Mesendoderm (in vitro differentiated cells): ENCODE measurements around the gene ADARB2.
"Not testable (repeated sequence)": the region's sequence is repeated elsewhere in the genome, so short reads cannot be mapped to it uniquely, and the experiment has no call there.

Source experiments
- DNase-seq: peaks from one replicate; pipeline ENCODE4 v3.0.0; 2013
- H2AK5ac ChIP-seq: 2 replicates; pipeline ENCODE4 v1.6.1; 2013; ENCODE audit warnings: low read length, inconsistent platforms
- H2BK120ac ChIP-seq: 2 replicates; pipeline ENCODE4 v1.6.1; 2013; ENCODE audit warnings: low read depth, mild to moderate bottlenecking, low read length, moderate library complexity, mixed read lengths
- H2BK15ac ChIP-seq: replicated peaks from 2 replicates; pipeline ENCODE4 v1.6.1; 2013; ENCODE audit warnings: low read depth, mild to moderate bottlenecking, moderate library complexity
- H2BK5ac ChIP-seq: 2 replicates; pipeline ENCODE4 v1.6.1; 2013; ENCODE audit warnings: low read length, inconsistent platforms
- H3K18ac ChIP-seq: 2 replicates; pipeline ENCODE4 v1.6.1; 2013; ENCODE audit warnings: mild to moderate bottlenecking, low read length, mixed read lengths
- H3K23ac ChIP-seq: one replicate; pipeline ENCODE4 v1.6.1; 2013; ENCODE audit warnings: low read length
- H3K27ac ChIP-seq: 2 replicates; pipeline ENCODE4 v1.5.1; 2013; ENCODE audit warnings: low read depth, mild to moderate bottlenecking, inconsistent platforms, low read length, moderate library complexity
- H3K27me3 ChIP-seq: 2 replicates; pipeline ENCODE4 v1.6.1; 2013; ENCODE audit warnings: low read length, control low read depth, mild to moderate bottlenecking, inconsistent platforms; ENCODE audit not compliant: insufficient read depth, poor library complexity
- H3K36me3 ChIP-seq: 2 replicates; pipeline ENCODE4 v1.6.1; 2013; ENCODE audit warnings: low read length, inconsistent platforms; ENCODE audit not compliant: control insufficient read depth, insufficient read depth
- H3K4ac ChIP-seq: one replicate; pipeline ENCODE4 v1.6.1; 2013; ENCODE audit warnings: low read depth, mild to moderate bottlenecking, low read length, moderate library complexity
- H3K4me1 ChIP-seq: 2 replicates; pipeline ENCODE4 v1.6.1; 2013; ENCODE audit warnings: low read depth, low read length, inconsistent platforms; ENCODE audit not compliant: control insufficient read depth
- H3K4me2 ChIP-seq: 2 replicates; pipeline ENCODE4 v1.6.1; 2013; ENCODE audit warnings: low read length
- H3K4me3 ChIP-seq: 2 replicates; pipeline ENCODE4 v1.5.1; 2013; ENCODE audit warnings: mild to moderate bottlenecking, low read length
- H3K56ac ChIP-seq: one replicate; pipeline ENCODE4 v1.6.1; 2013; ENCODE audit warnings: low read length
- H3K79me1 ChIP-seq: 2 replicates; pipeline ENCODE4 v1.6.1; 2013; ENCODE audit warnings: low read length, inconsistent platforms
- H3K79me2 ChIP-seq: 2 replicates; pipeline ENCODE4 v1.6.1; 2013; ENCODE audit warnings: mild to moderate bottlenecking, low read length; ENCODE audit not compliant: control insufficient read depth, insufficient read depth
- H3K9ac ChIP-seq: 2 replicates; pipeline ENCODE4 v1.6.1; 2013; ENCODE audit warnings: low read length, inconsistent platforms
- H4K5ac ChIP-seq: one replicate; pipeline ENCODE4 v1.6.1; 2013; ENCODE audit warnings: low read length
- H4K8ac ChIP-seq: one replicate; pipeline ENCODE4 v1.6.1; 2013; ENCODE audit warnings: low read depth, mild to moderate bottlenecking, control low read depth, low read length, moderate library complexity
- WGBS: extraction: QIAGEN DNeasy Blood & Tissue Kit; methylation state at CpG from one replicate; pipeline ENCODE4 v1.1.7; 2013; ENCODE audit warnings: low lambda C conversion rate, missing lambda C conversion rate; ENCODE audit not compliant: insufficient coverage; ENCODE audit errors: extremely low coverage; 5-methylcytosine and 5-hydroxymethylcytosine counted together

Gene ADARB2

DNA sequence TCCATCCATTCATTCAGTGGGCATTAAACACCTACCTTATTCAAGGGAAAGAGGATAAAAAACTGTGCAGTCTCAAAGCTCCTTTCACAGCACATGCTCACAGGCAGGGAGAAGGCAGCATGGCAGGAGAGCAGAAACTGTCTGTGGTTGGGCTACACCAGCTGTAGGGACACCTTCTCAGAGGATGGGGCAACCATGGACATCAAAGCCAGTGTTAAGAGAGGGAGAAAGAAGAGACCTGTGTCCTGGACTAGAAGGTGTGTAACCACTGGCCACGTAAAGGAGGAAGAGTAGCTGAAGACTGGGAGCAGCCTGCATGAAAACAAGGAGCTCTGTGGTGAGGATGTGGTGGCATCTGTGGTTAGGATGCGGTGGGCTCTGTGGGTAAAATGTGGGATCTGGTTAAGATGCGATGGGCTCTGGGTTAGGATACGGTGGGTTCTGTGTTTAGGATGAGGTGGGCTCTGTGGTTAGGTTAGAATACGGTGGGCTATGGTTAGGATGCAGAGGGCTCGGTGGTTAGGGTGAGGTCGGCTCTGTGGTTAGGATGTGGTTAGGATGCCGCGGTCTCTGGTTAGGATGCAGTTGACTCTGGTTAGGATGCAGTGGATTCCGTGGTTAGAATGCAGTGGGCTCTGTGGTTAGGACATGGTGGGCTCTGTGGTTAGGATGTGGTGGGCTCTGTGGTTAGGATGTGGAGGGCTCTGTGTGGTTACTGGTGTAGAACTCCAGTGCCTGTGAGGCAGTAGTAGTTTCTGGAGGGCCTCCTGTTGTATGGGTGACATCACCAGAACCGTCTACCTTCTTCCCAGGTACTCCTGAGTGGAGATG, 483.6 kb downstream of the ADARB2 start:
- Histone ChIP-seq H4K5ac (no peak overlapping the region), H2AK5ac (no peak overlapping the region), H3K4ac (no peak overlapping the region), H3K4me2 (no peak overlapping the region), H3K4me1 (no peaks in the 10 kb centered on the region), H3K4me3 (no peak overlapping the region), H2BK5ac (no peak overlapping the region), H3K56ac (no peak overlapping the region), H3K23ac (no peak overlapping the region), H3K18ac (no peak overlapping the region), H3K79me2 (no peaks in the 10 kb centered on the region), H4K8ac (no peak overlapping the region), H3K27me3 (no peaks in the 10 kb centered on the region), H3K79me1 (no peaks in the 10 kb centered on the region), H3K27ac (no peak overlapping the region), H3K9ac (no peak overlapping the region), H2BK15ac (no peak overlapping the region), H3K36me3 (no peaks in the 10 kb centered on the region), H2BK120ac (no peak overlapping the region)
- whole genome bisulfite sequencing: no CpG with 5 or more reads among the region's 11 CpGs
- no peak for DNase-seq

GRCh38 chr10:1251769-1252168, 485.6 kb downstream of the ADARB2 start:
- H4K8ac ChIP-seq: no peak overlapping the region
- H3K27me3 ChIP-seq: no peaks in the 10 kb centered on the region
- no peak overlapping the region for H3K4me2 ChIP-seq
- no peaks in the 10 kb centered on the region for H3K4me1 ChIP-seq
- no peak overlapping the region for H2BK15ac ChIP-seq
- no peak overlapping the region for H3K4ac ChIP-seq
- no peaks in the 10 kb centered on the region for H3K36me3 ChIP-seq
- H3K9ac ChIP-seq: no peak overlapping the region
- no peaks in the 10 kb centered on the region for H3K79me2 ChIP-seq
- H2BK5ac ChIP-seq: no peak overlapping the region
- H3K79me1 ChIP-seq: no peaks in the 10 kb centered on the region
- H2BK120ac ChIP-seq: no peak overlapping the region
- WGBS: no CpG with 5 or more reads among the region's 3 CpGs
- no peak overlapping the region for H2AK5ac ChIP-seq
- H3K56ac ChIP-seq: no peak overlapping the region
- H3K27ac ChIP-seq: no peak overlapping the region
- H4K5ac ChIP-seq: no peak overlapping the region
- H3K4me3 ChIP-seq: no peak overlapping the region
- no peak overlapping the region for H3K18ac ChIP-seq
- no peak for DNase-seq
- no peak overlapping the region for H3K23ac ChIP-seq

GRCh38 chr10:1249142-1249920, 488.0 kb downstream of the ADARB2 start:
- Histone ChIP-seq H4K5ac (no peak overlapping the region), H2BK120ac (no peak overlapping the region)
- no peak for DNase-seq

GRCh38 chr10:1248262-1248630, 489.1 kb downstream of the ADARB2 start:
- not testable (repeated sequence) for H3K9ac ChIP-seq, H3K56ac ChIP-seq, H2BK120ac ChIP-seq, H3K36me3 ChIP-seq, H3K18ac ChIP-seq, H3K27me3 ChIP-seq, H4K5ac ChIP-seq, H4K8ac ChIP-seq, H3K4ac ChIP-seq, H2BK15ac ChIP-seq, H3K23ac ChIP-seq, H3K79me1 ChIP-seq, H3K27ac ChIP-seq, H3K79me2 ChIP-seq, H3K4me1 ChIP-seq, H3K4me2 ChIP-seq, DNase-seq, H2AK5ac ChIP-seq, H3K4me3 ChIP-seq, H2BK5ac ChIP-seq
- no CpG with 5 or more reads among the region's 13 CpGs for WGBS

More at GRCh38 chr10:1249142-1249920, 488.0 kb downstream of the ADARB2 start:
- Histone ChIP-seq H3K18ac (no peak overlapping the region), H3K23ac (no peak overlapping the region), H3K79me1 (no peaks in the 10 kb centered on the region), H2BK5ac (no peak overlapping the region), H3K4me2 (no peak overlapping the region), H3K4me3 (no peak overlapping the region), H3K56ac (no peak overlapping the region), H3K4ac (no peak overlapping the region), H3K4me1 (no peaks in the 10 kb centered on the region), H2BK15ac (no peak overlapping the region), H3K27me3 (no peaks in the 10 kb centered on the region), H2AK5ac (no peak overlapping the region), H3K36me3 (no peaks in the 10 kb centered on the region), H3K9ac (no peak overlapping the region), H3K79me2 (no peaks in the 10 kb centered on the region), H4K8ac (no peak overlapping the region), H3K27ac (no peak overlapping the region)
- WGBS: no CpG with 5 or more reads among the region's 7 CpGs

DNA sequence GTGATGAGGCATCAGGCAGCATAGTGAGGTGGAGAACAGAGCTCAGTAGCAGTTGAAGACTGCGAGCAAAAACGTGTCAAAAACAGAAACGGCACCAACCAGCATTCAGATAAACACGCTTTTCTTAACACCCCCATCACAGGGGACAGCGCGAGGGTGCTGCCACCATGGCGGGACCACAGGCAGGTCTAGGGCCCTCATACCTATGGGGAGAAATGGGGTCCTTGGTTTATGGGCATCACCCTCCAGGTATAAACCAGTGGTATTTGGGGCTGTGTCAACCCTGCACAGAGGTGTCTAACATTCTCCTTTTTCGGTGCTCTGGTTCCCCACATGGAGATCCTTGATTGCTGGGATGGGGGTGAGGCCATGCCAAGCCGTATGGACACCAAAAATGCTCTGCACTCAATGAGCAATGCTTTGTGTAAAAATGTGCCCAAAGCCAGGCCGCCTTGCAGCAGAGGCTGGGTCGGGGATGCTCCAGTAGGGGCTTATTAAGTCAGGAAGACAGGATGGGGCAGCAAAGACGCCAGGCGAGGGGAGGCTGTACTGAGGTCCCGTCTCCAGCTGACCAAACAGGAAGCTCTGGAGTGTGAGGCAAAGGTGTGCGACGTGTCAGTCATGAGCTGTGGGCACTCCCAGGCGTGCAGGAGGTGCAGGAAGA, 489.6 kb downstream of the ADARB2 start:
- no CpG with 5 or more reads among the region's 17 CpGs for WGBS
- no peak overlapping the region for H3K4me3 ChIP-seq
- no peak overlapping the region for H3K9ac ChIP-seq
- H2BK120ac ChIP-seq: no peak overlapping the region
- DNase-seq: no peak
- no peaks in the 10 kb centered on the region for H3K27me3 ChIP-seq
- no peak overlapping the region for H3K56ac ChIP-seq
- H4K8ac ChIP-seq: no peak overlapping the region
- no peak overlapping the region for H2AK5ac ChIP-seq
- H2BK5ac ChIP-seq: no peak overlapping the region
- H3K79me2 ChIP-seq: no peaks in the 10 kb centered on the region
- H3K4ac ChIP-seq: no peak overlapping the region
- H3K36me3 ChIP-seq: no peaks in the 10 kb centered on the region
- H3K18ac ChIP-seq: no peak overlapping the region
- no peak overlapping the region for H4K5ac ChIP-seq
- no peaks in the 10 kb centered on the region for H3K79me1 ChIP-seq
- H3K4me1 ChIP-seq: no peaks in the 10 kb centered on the region
- no peak overlapping the region for H2BK15ac ChIP-seq
- H3K4me2 ChIP-seq: no peak overlapping the region
- no peak overlapping the region for H3K27ac ChIP-seq
- no peak overlapping the region for H3K23ac ChIP-seq
